Measurements from ENCODE around the gene PLCD3. TPM values are rescaled to one million over a fixed set of nuclear protein-coding genes. Genes with fewer than 3 reads are reported as not detected.

Gene PLCD3
- total RNA-seq, 4 donors from 2014 or later = 44.7 to 87.1 (median 58.3) TPM

GRCh38 chr17:45117848-45118646 lies 14.3 kb downstream of the PLCD3 start:
- Histone ChIP-seq H3K27me3 (no peaks in the 10 kb centered on the region), H3K4me1 (peaks cover 8% of the 10 kb centered on the region), H3K9me3 (no peaks in the 10 kb centered on the region), H3K4me3 (no peak overlapping the region), H3K36me3 (peaks cover 32% of the 10 kb centered on the region), H3K27ac (no peak overlapping the region)
- DNase-seq (ENCODE audit: low spot score in 2 of 2) = no peak
- no peak for TF ChIP-seq CTCF (IDR thresholded peaks at IDR 0.05)
- TF ChIP-seq POLR2A (IDR thresholded peaks at IDR 0.05) = no peak
- TF ChIP-seq EP300 (IDR thresholded peaks at IDR 0.05) = no peak
- TF ChIP-seq POLR2AphosphoS5 (IDR thresholded peaks at IDR 0.05) = no peak
- 95% methylated on average over 9 of the region's 20 CpGs for WGBS

GRCh38 chr17:45117334-45117733 lies 15.0 kb downstream of the PLCD3 start:
- no peak overlapping the region for H3K4me3 ChIP-seq
- 89% methylated on average over 4 of the region's 4 CpGs for WGBS
- H3K27me3 ChIP-seq = no peaks in the 10 kb centered on the region
- H3K27ac ChIP-seq = no peak overlapping the region
- H3K4me1 ChIP-seq = peaks cover 1% of the 10 kb centered on the region
- TF ChIP-seq POLR2AphosphoS5 (IDR thresholded peaks at IDR 0.05) (no peak), CTCF (IDR thresholded peaks at IDR 0.05) (no peak), EP300 (IDR thresholded peaks at IDR 0.05) (no peak), POLR2A (IDR thresholded peaks at IDR 0.05) (no peak)
- no peak for DNase-seq (ENCODE audit: low spot score in 2 of 2)
- peaks cover 39% of the 10 kb centered on the region for H3K36me3 ChIP-seq
- H3K9me3 ChIP-seq = no peaks in the 10 kb centered on the region

GRCh38 chr17:45116434-45117016 lies 15.8 kb downstream of the PLCD3 start:
- H3K4me1 ChIP-seq = peaks cover 8% of the 10 kb centered on the region
- H3K27me3 ChIP-seq = no peaks in the 10 kb centered on the region
- H3K4me3 ChIP-seq = no peak overlapping the region
- no peak for TF ChIP-seq EP300 (IDR thresholded peaks at IDR 0.05)
- no peak for TF ChIP-seq POLR2AphosphoS5 (IDR thresholded peaks at IDR 0.05)
- no peak for TF ChIP-seq POLR2A (IDR thresholded peaks at IDR 0.05)
- peaks cover 44% of the 10 kb centered on the region for H3K36me3 ChIP-seq
- no peak for DNase-seq (ENCODE audit: low spot score in 2 of 2)
- H3K9me3 ChIP-seq = no peaks in the 10 kb centered on the region
- H3K27ac ChIP-seq = no peak overlapping the region
- WGBS = 82% methylated on average over 8 of the region's 10 CpGs

GRCh38 chr17:45115871-45116270 lies 16.4 kb downstream of the PLCD3 start:
- no peak for DNase-seq (ENCODE audit: low spot score in 2 of 2)
- TF ChIP-seq CTCF (IDR thresholded peaks at IDR 0.05) = no peak
- no peak for TF ChIP-seq POLR2A (IDR thresholded peaks at IDR 0.05)
- TF ChIP-seq EP300 (IDR thresholded peaks at IDR 0.05) = no peak
- 84% methylated on average over 11 of the region's 11 CpGs for WGBS
- Histone ChIP-seq H3K36me3 (peaks cover 41% of the 10 kb centered on the region), H3K27ac (no peak overlapping the region), H3K27me3 (no peaks in the 10 kb centered on the region), H3K4me1 (peaks cover 14% of the 10 kb centered on the region), H3K4me3 (no peak overlapping the region), H3K9me3 (no peaks in the 10 kb centered on the region)

GRCh38 chr17:45115015-45115625 lies 17.2 kb downstream of the PLCD3 start:
- Histone ChIP-seq H3K4me3 (no peak overlapping the region), H3K27ac (no peak overlapping the region), H3K9me3 (no peaks in the 10 kb centered on the region), H3K4me1 (peaks cover 22% of the 10 kb centered on the region), H3K27me3 (no peaks in the 10 kb centered on the region), H3K36me3 (peaks cover 38% of the 10 kb centered on the region)
- DNase-seq (ENCODE audit: low spot score in 2 of 2) = no peak
- WGBS = 83% methylated on average over 24 of the region's 26 CpGs
- TF ChIP-seq POLR2A (IDR thresholded peaks at IDR 0.05) = no peak
- no peak for TF ChIP-seq CTCF (IDR thresholded peaks at IDR 0.05)
- TF ChIP-seq EP300 (IDR thresholded peaks at IDR 0.05) = no peak
- TF ChIP-seq POLR2AphosphoS5 (IDR thresholded peaks at IDR 0.05) = no peak

Data from suprapubic skin (tissue), 4 donors.